ENCODE results near the gene MCC.

DNA sequence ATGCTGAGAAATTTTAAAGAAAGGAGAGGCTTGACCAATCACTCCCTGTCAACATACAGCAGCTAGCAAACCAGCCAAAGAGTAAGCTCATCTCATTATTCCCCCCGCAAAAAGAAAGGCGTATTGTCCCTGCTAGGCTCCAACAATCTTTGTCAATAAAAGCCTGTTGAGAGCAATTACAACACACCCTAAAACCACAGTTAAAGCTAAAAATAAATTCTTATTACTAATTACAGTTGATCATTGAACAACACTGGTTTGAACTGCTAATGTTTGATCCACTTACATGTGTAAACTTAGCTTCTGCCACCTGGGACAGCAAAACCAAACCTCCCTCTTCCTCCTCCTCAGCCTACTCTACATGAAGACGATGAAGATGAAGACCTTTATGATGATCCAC, 204.7 kb downstream of the MCC start:
- TF ChIP-seq GATA2 (IDR thresholded peaks at IDR 0.05; ENCODE audit: low read depth, low read length) = no peak
- TF ChIP-seq GATA3 (IDR thresholded peaks at IDR 0.05; ENCODE audit: low read depth, low read length) = no peak
